HuH-7.5 (cell line): ENCODE results near the gene C10orf95.
"Not testable (repeated sequence)": the region's sequence is repeated elsewhere in the genome, so short reads cannot be mapped to it uniquely, and the experiment has no call there.

Source experiments
- DNase-seq: peaks from one replicate; pipeline ENCODE4 v3.0.0; 2011; ENCODE audit warnings: low spot score

The C10orf95 gene

GRCh38 chr10:102465466-102465865 is 14.1 kb upstream of the C10orf95 start:
- DNase-seq: no peak

- DNase-seq: no peak
These were observed 12.6 kb upstream of the C10orf95 start for GRCh38 chr10:102463983-102464382.

- no peak for DNase-seq
These were observed 11.2 kb upstream of the C10orf95 start for GRCh38 chr10:102462512-102463054.

GRCh38 chr10:102461187-102462054 is 10.1 kb upstream of the C10orf95 start:
- DNase-seq: peak; percentile 97

GRCh38 chr10:102460836-102461186 is 9.5 kb upstream of the C10orf95 start:
- DNase-seq: no peak

- no peak for DNase-seq
These were observed 7.3 kb upstream of the C10orf95 start for GRCh38 chr10:102458656-102459055.

- DNase-seq: no peak
These were observed 6.3 kb upstream of the C10orf95 start for GRCh38 chr10:102457591-102458150.

GRCh38 chr10:102455893-102456471 is 4.6 kb upstream of the C10orf95 start:
- no peak for DNase-seq

- DNase-seq: not testable (repeated sequence)
These were observed 3.5 kb upstream of the C10orf95 start for GRCh38 chr10:102454662-102455487.

GRCh38 chr10:102453502-102453901 is 2.2 kb upstream of the C10orf95 start:
- no peak for DNase-seq

GRCh38 chr10:102452672-102453340 is 1.5 kb upstream of the C10orf95 start:
- DNase-seq: no peak

GRCh38 chr10:102450374-102451104 is 804 bp downstream of the C10orf95 start:
- peak; percentile 88 for DNase-seq

GRCh38 chr10:102450124-102450373 is 1.3 kb downstream of the C10orf95 start:
- DNase-seq: no peak

GRCh38 chr10:102449321-102450123 is 1.8 kb downstream of the C10orf95 start:
- DNase-seq: no peak

- DNase-seq: no peak
These were observed 6.5 kb downstream of the C10orf95 start for GRCh38 chr10:102444851-102445250.

GRCh38 chr10:102438374-102438773 is 13.0 kb downstream of the C10orf95 start:
- DNase-seq: no peak

GRCh38 chr10:102437515-102437914 is 13.8 kb downstream of the C10orf95 start:
- DNase-seq: no peak

GRCh38 chr10:102436312-102436711 is 15.0 kb downstream of the C10orf95 start:
- DNase-seq: no peak

GRCh38 chr10:102435529-102436233 is 15.7 kb downstream of the C10orf95 start:
- DNase-seq: no peak

- DNase-seq: no peak
These were observed 16.2 kb downstream of the C10orf95 start for GRCh38 chr10:102435133-102435497.
